Stomach (tissue), 9 donors: Measurements from ENCODE around the gene SF1. TPM values are rescaled to one million over a fixed set of nuclear protein-coding genes. Genes with fewer than 3 reads are reported as not detected.

Experiments
- DNase-seq, 2 donors: peaks; one replicate each; pipeline versions ENCODE4 v3.0.0 to v3.0.0-alpha.2; 2013 to 2019
- H3K27ac ChIP-seq, 5 donors: fragments of 200-600 bp in 4 of 5; sonication (generic) in 4 of 5; one replicate each; pipeline ENCODE4 v1.5.1; 2013 to 2019; ENCODE audit warnings: mild to moderate bottlenecking in 1 of 5, moderate library complexity in 1 of 5
- H3K27me3 ChIP-seq, 3 donors: fragments of 200-600 bp; sonication (generic); one replicate each; pipeline ENCODE4 v1.5.1; 2017 to 2019; ENCODE audit warnings: mixed run types in 1 of 3
- H3K36me3 ChIP-seq, 4 donors: fragments of 200-600 bp; sonication (generic); 1 replicate in 3 of 4; 2 replicates in 1 of 4; pipeline ENCODE4 v1.5.1; 2016 to 2019
- H3K4me1 ChIP-seq, 4 donors: fragments of 200-600 bp; sonication (generic); one replicate each; pipeline ENCODE4 v1.5.1; 2016 to 2019
- H3K4me3 ChIP-seq, 4 donors: fragments of 200-600 bp; sonication (generic) in 3 of 4; one replicate each; pipeline ENCODE4 v1.5.1; 2016 to 2019; ENCODE audit warnings: mild to moderate bottlenecking in 1 of 4
- H3K9me3 ChIP-seq, 4 donors: fragments of 200-600 bp; sonication (generic); one replicate each; pipeline ENCODE4 v1.5.1; 2016 to 2019
- CTCF ChIP-seq, 7 experiments: fragments of 450-650 bp in 4 of 7; fragments of 200-600 bp in 3 of 7; sonication (generic) in 3 of 7; IDR thresholded peaks; one replicate each; pipeline ENCODE4 v1.5.1; 2016 to 2019; ENCODE audit warnings: antibody characterized with exemption in 7 of 7, control low read depth in 2 of 7, mild to moderate bottlenecking in 1 of 7
- EP300 ChIP-seq: sonication (generic); formaldehyde crosslinking; IDR thresholded peaks from one replicate; pipeline ENCODE4 v1.6.1; 2017; ENCODE audit warnings: antibody characterized with exemption
- POLR2A ChIP-seq, 4 donors: fragments of 450-650 bp; IDR thresholded peaks; one replicate each; pipeline ENCODE4 v1.6.1; 2016; ENCODE audit warnings: antibody characterized with exemption in 4 of 4, control low read depth in 2 of 4, mild to moderate bottlenecking in 1 of 4, moderate library complexity in 1 of 4
- POLR2AphosphoS5 ChIP-seq, 3 donors: sonication (generic); formaldehyde crosslinking; IDR thresholded peaks; one replicate each; pipeline ENCODE4 v1.6.1; 2016; ENCODE audit warnings: antibody characterized with exemption in 3 of 3
- WGBS, 5 donors: extraction: QIAGEN DNeasy Blood & Tissue Kit in 3 of 5; methylation state at CpG; one replicate each; pipeline versions ENCODE4 v1.1.5 to v1.1.7; 2013 to 2018; 5-methylcytosine and 5-hydroxymethylcytosine counted together
- intact Hi-C: fragments of 100-400 bp; cut with DNase I; formaldehyde crosslinking; loops from one replicate; pipeline ENCODE4 v1.15.1; 2023; ENCODE audit warnings: low total_unique reads
- polyA plus RNA-seq, 3 donors: library from polyadenylated mRNA; stranded (reverse); fragments of 200-250 nt; gene quantifications; one replicate each; pipeline ENCODE4 v1.2.3, GENCODE V29; 2013
- total RNA-seq, 5 donors: library from RNA; depleted of rRNA; stranded (reverse); fragments of >200 nt; gene quantifications; one replicate each; pipeline versions ENCODE4 v1.1.0 to v1.2.3, GENCODE V29; 2014 to 2016
- donor health status: healthy with polysubstance abuse.
- donor health status: Bipolar disorder and iron deficiency.
- donor health status: healthy.

Gene SF1
- total and polyA plus RNA-seq, 8 donors, result 57.5 to 341 (median 248) TPM

- Histone ChIP-seq H3K27me3 (no peaks in the 10 kb centered on the region), H3K27ac (no peak overlapping the region), H3K9me3 (no peaks in the 10 kb centered on the region), H3K4me3 (no peak overlapping the region), H3K36me3 (peaks cover 100% of the 10 kb centered on the region in 4 donors), H3K4me1 (peaks cover 33 to 80% (median 48%) of the 10 kb centered on the region in 4 donors)
- WGBS, 5 donors, result 93 to 96% (median 94%) methylated on average over 12 of the region's 12 CpGs
- intact Hi-C loops, result no loop called here
- no peak for TF ChIP-seq POLR2A (IDR thresholded peaks at IDR 0.05)
- no peak for TF ChIP-seq EP300
- TF ChIP-seq CTCF (IDR thresholded peaks at IDR 0.05), result no peak
- TF ChIP-seq POLR2AphosphoS5 (IDR thresholded peaks at IDR 0.05), result no peak
- no peak for DNase-seq
Observed at GRCh38 chr11:64770120-64770519, 8.2 kb downstream of the SF1 start.

- Histone ChIP-seq H3K9me3 (no peaks in the 10 kb centered on the region), H3K4me3 (no peak overlapping the region), H3K27ac (peak overlapping the region in 1 of 5 donors; percentile 20), H3K27me3 (no peaks in the 10 kb centered on the region), H3K36me3 (peaks cover 100% of the 10 kb centered on the region in 4 donors), H3K4me1 (peaks cover 34 to 80% (median 48%) of the 10 kb centered on the region in 4 donors)
- intact Hi-C loops, result no loop called here
- no peak for DNase-seq
- TF ChIP-seq EP300, result no peak
- no peak for TF ChIP-seq POLR2AphosphoS5 (IDR thresholded peaks at IDR 0.05)
- TF ChIP-seq POLR2A (IDR thresholded peaks at IDR 0.05), result no peak
- WGBS, 5 donors, result 81 to 93% (median 91%) methylated on average over 6 of the region's 6 CpGs
Observed at GRCh38 chr11:64769283-64769682, 9.1 kb downstream of the SF1 start.

- intact Hi-C loops, result no loop called here
- Histone ChIP-seq H3K27ac (peak overlapping the region in 3 of 5 donors; percentile 58 to 71 (median 69)), H3K9me3 (no peaks in the 10 kb centered on the region), H3K4me1 (peaks cover 39 to 80% (median 51%) of the 10 kb centered on the region in 4 donors), H3K36me3 (peaks cover 100% of the 10 kb centered on the region in 4 donors), H3K4me3 (no peak overlapping the region), H3K27me3 (no peaks in the 10 kb centered on the region)
- TF ChIP-seq POLR2AphosphoS5 (IDR thresholded peaks at IDR 0.05) (no peak), EP300 (no peak), CTCF (IDR thresholded peaks at IDR 0.05) (no peak), POLR2A (IDR thresholded peaks at IDR 0.05) (no peak)
- DNase-seq, result no peak
- 84 to 88% (median 87%) methylated on average over 6 of the region's 6 CpGs for WGBS, 5 donors
Observed at GRCh38 chr11:64768300-64768694, 10.0 kb downstream of the SF1 start.

- peaks cover 100% of the 10 kb centered on the region in 4 donors for H3K36me3 ChIP-seq
- no peaks in the 10 kb centered on the region for H3K9me3 ChIP-seq
- peak overlapping the region in 4 of 5 donors; percentile 22 to 71 (median 64) for H3K27ac ChIP-seq
- 45 to 59% (median 57%) methylated on average over 16 to 19 of the region's 19 CpGs for WGBS, 5 donors
- intact Hi-C loops, result no loop called here
- DNase-seq, result peak; percentile 73 to 83
- TF ChIP-seq CTCF (IDR thresholded peaks at IDR 0.05), result peak in 5 of 7 experiments; percentile 36 to 78 (median 60)
- peak in 1 of 3 donors; percentile 6 for TF ChIP-seq POLR2AphosphoS5 (IDR thresholded peaks at IDR 0.05)
- TF ChIP-seq EP300, result no peak
- H3K27me3 ChIP-seq, result no peaks in the 10 kb centered on the region
- H3K4me3 ChIP-seq, result no peak overlapping the region
- H3K4me1 ChIP-seq, result peaks cover 37 to 80% (median 52%) of the 10 kb centered on the region in 4 donors
Observed at GRCh38 chr11:64767344-64768299, 10.7 kb downstream of the SF1 start.
